Skeletal muscle tissue (tissue), 4 donors: ENCODE data around the gene EPYC. TPM values are rescaled to one million over a fixed set of nuclear protein-coding genes. Genes with fewer than 3 reads are reported as not detected.

Source experiments
- H3K27ac ChIP-seq: one replicate; pipeline ENCODE4 v1.7.0; 2013; ENCODE audit warnings: mild to moderate bottlenecking, low read depth, low read length, inconsistent platforms
- H3K27me3 ChIP-seq, 3 donors: one replicate each; pipeline ENCODE4 v1.7.0; 2013; ENCODE audit warnings: low read length in 3 of 3; ENCODE audit not compliant: control insufficient read depth in 3 of 3, insufficient read depth in 3 of 3
- H3K36me3 ChIP-seq, 3 donors: one replicate each; pipeline ENCODE4 v1.7.0; 2013; ENCODE audit warnings: low read length in 3 of 3; ENCODE audit not compliant: control insufficient read depth in 3 of 3, insufficient read depth in 3 of 3
- H3K4me1 ChIP-seq, 3 donors: one replicate each; pipeline ENCODE4 v1.7.0; 2013; ENCODE audit warnings: low read length in 3 of 3, mild to moderate bottlenecking in 3 of 3; ENCODE audit not compliant: control insufficient read depth in 3 of 3, insufficient read depth in 3 of 3
- H3K4me3 ChIP-seq, 3 donors: one replicate each; pipeline ENCODE4 v1.7.0; 2013; ENCODE audit warnings: low read length in 3 of 3
- H3K9ac ChIP-seq, 3 donors: one replicate each; pipeline ENCODE4 v1.7.0; 2013; ENCODE audit warnings: low read length in 3 of 3, mild to moderate bottlenecking in 3 of 3, moderate library complexity in 2 of 3, low read depth in 1 of 3
- H3K9me3 ChIP-seq, 3 donors: one replicate each; pipeline ENCODE4 v1.7.0; 2013; ENCODE audit warnings: low read length in 3 of 3; ENCODE audit not compliant: control insufficient read depth in 3 of 3
- total RNA-seq: library from RNA; depleted of rRNA; stranded (reverse); fragments of >200 nt; gene quantifications from one replicate; pipeline ENCODE4 v1.2.3, GENCODE V29; 2014
- donor health status: Osteomylitis.

EPYC gene
- total RNA-seq, 1 donor from 2014 or later = 0.52 TPM

DNA sequence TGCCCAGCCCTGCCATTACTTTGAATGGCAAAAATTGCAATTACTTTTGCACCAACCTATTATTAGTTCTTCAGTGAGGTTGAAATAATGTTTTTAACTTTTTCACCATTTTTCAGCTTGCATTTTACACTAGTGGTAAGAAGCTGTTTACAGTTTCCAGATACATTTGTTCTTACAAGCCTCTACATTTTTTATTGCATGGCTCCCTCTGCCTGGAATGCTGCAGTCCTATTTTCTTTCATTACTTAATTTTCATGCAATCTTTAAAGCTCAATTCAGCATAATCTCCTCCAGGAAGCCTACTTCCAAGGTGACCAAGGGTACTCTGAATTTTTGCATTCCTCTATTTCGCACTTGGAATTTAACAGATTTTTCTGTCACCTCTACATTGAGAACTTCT is 83.2 kb downstream of the EPYC start:
- Histone ChIP-seq H3K9ac (no peak overlapping the region), H3K9me3 (no peaks in the 10 kb centered on the region), H3K27me3 (no peaks in the 10 kb centered on the region), H3K4me3 (no peak overlapping the region), H3K36me3 (no peaks in the 10 kb centered on the region), H3K4me1 (no peaks in the 10 kb centered on the region), H3K27ac (no peak overlapping the region)

GRCh38 chr12:90920222-90920621 is 84.5 kb downstream of the EPYC start:
- H3K36me3 ChIP-seq = no peaks in the 10 kb centered on the region
- H3K4me1 ChIP-seq = no peaks in the 10 kb centered on the region
- H3K4me3 ChIP-seq = no peak overlapping the region
- H3K9ac ChIP-seq = no peak overlapping the region
- H3K9me3 ChIP-seq = no peaks in the 10 kb centered on the region
- H3K27me3 ChIP-seq = no peaks in the 10 kb centered on the region
- H3K27ac ChIP-seq = no peak overlapping the region

DNA sequence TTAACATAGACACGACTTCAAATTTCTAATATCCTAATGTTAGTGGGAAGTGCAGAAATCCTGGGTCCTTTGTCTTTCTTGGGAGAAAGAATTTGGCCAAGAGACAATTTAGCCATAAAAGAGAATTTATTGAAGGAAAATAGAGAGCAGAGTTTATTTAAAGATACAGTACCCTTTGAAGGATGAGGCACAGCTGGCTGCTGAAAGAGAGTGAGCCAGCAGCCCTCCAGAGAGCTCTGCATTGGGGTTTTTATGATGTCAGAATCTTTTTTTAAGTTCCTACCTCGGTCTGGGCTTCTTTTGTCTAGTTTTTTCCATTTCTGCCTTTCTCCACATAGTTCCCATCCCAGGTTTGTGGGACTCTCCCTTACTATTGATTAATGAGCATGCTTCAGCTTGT is 87.3 kb downstream of the EPYC start:
- H3K4me3 ChIP-seq = no peak overlapping the region
- no peak overlapping the region for H3K27ac ChIP-seq
- H3K36me3 ChIP-seq = no peaks in the 10 kb centered on the region
- H3K9me3 ChIP-seq = no peaks in the 10 kb centered on the region
- no peak overlapping the region for H3K9ac ChIP-seq
- H3K4me1 ChIP-seq = no peaks in the 10 kb centered on the region
- H3K27me3 ChIP-seq = no peaks in the 10 kb centered on the region

- H3K9me3 ChIP-seq = no peaks in the 10 kb centered on the region
- no peaks in the 10 kb centered on the region for H3K27me3 ChIP-seq
- no peak overlapping the region for H3K27ac ChIP-seq
- H3K9ac ChIP-seq = no peak overlapping the region
- H3K4me1 ChIP-seq = no peaks in the 10 kb centered on the region
- no peak overlapping the region for H3K4me3 ChIP-seq
- H3K36me3 ChIP-seq = no peaks in the 10 kb centered on the region
These were observed 88.3 kb downstream of the EPYC start for GRCh38 chr12:90916516-90916915.

GRCh38 chr12:90915353-90915752 is 89.4 kb downstream of the EPYC start:
- H3K4me3 ChIP-seq = no peak overlapping the region
- H3K9me3 ChIP-seq = no peaks in the 10 kb centered on the region
- no peaks in the 10 kb centered on the region for H3K36me3 ChIP-seq
- no peak overlapping the region for H3K27ac ChIP-seq
- H3K4me1 ChIP-seq = no peaks in the 10 kb centered on the region
- no peaks in the 10 kb centered on the region for H3K27me3 ChIP-seq
- H3K9ac ChIP-seq = no peak overlapping the region

Other genes with a start within 250 kb of the EPYC start
- gene CCER1, start 49.8 kb downstream of the EPYC start, total RNA-seq = not detected
- 56.4 TPM for gene KERA, start 53.1 kb upstream of the EPYC start, total RNA-seq
- gene LUM, start 106.5 kb upstream of the EPYC start, total RNA-seq = 396 TPM
- 688 TPM for gene DCN, start 177.8 kb upstream of the EPYC start, total RNA-seq